NOMO-1 treated with dmso at 0.1 percent for 144 hours (cell line): ENCODE results near the gene ACTR10.

Experiments used
- DNase-seq: peaks from one replicate; lab custom pipeline; 2025; ENCODE audit not compliant: unreplicated experiment; lab: John Stamatoyannopoulos, UW

The ACTR10 gene

GRCh38 chr14:58278177-58278576, 78.2 kb downstream of the ACTR10 start:
- no peak for DNase-seq

- DNase-seq: peak; percentile 27
Observed at GRCh38 chr14:58280954-58281787, 81.2 kb downstream of the ACTR10 start.

GRCh38 chr14:58281969-58282368, 82.0 kb downstream of the ACTR10 start:
- no peak for DNase-seq

GRCh38 chr14:58282925-58283593, 83.1 kb downstream of the ACTR10 start:
- DNase-seq: no peak

GRCh38 chr14:58283730-58284129, 83.8 kb downstream of the ACTR10 start:
- DNase-seq: no peak

GRCh38 chr14:58285132-58285531, 85.2 kb downstream of the ACTR10 start:
- no peak for DNase-seq
